Stimulated activated CD4-positive, alpha-beta T cell treated with anti-CD3 and anti-CD28 coated beads, Interleukin-15, amount 100 ng/mL, for 24 hours (primary cell): ENCODE results near the gene KCNB1.

ENCODE experiments used
- DNase-seq: peaks from one replicate; pipeline ENCODE4 v3.0.0-alpha.2; 2020

KCNB1 gene

GRCh38 chr20:49346682-49347081 lies 135.8 kb downstream of the KCNB1 start:
- no peak for DNase-seq

GRCh38 chr20:49345524-49345923 lies 136.9 kb downstream of the KCNB1 start:
- DNase-seq, result no peak

GRCh38 chr20:49344975-49345374 lies 137.5 kb downstream of the KCNB1 start:
- DNase-seq, result no peak

GRCh38 chr20:49344140-49344539 lies 138.3 kb downstream of the KCNB1 start:
- no peak for DNase-seq

- DNase-seq, result no peak
Observed at GRCh38 chr20:49343246-49343645, 139.2 kb downstream of the KCNB1 start.

GRCh38 chr20:49340161-49340966 lies 142.1 kb downstream of the KCNB1 start:
- no peak for DNase-seq

GRCh38 chr20:49339123-49339522 lies 143.3 kb downstream of the KCNB1 start:
- no peak for DNase-seq

- no peak for DNase-seq
Observed at GRCh38 chr20:49338061-49338460, 144.4 kb downstream of the KCNB1 start.

- DNase-seq, result no peak
Observed at GRCh38 chr20:49337357-49337756, 145.1 kb downstream of the KCNB1 start.

GRCh38 chr20:49336786-49337185 lies 145.7 kb downstream of the KCNB1 start:
- no peak for DNase-seq

- no peak for DNase-seq
Observed at GRCh38 chr20:49335476-49335875, 147.0 kb downstream of the KCNB1 start.

GRCh38 chr20:49330701-49331615 lies 151.5 kb downstream of the KCNB1 start:
- no peak for DNase-seq

- DNase-seq, result no peak
Observed at GRCh38 chr20:49328790-49329189, 153.7 kb downstream of the KCNB1 start.

- DNase-seq, result no peak
Observed at GRCh38 chr20:49326026-49326425, 156.4 kb downstream of the KCNB1 start.

- no peak for DNase-seq
Observed at GRCh38 chr20:49324306-49324705, 158.2 kb downstream of the KCNB1 start.

- peak; percentile 30 for DNase-seq
Observed at GRCh38 chr20:49323622-49324238, 158.7 kb downstream of the KCNB1 start.

- DNase-seq, result no peak
Observed at GRCh38 chr20:49320460-49320859, 162.0 kb downstream of the KCNB1 start.

- DNase-seq, result peak; percentile 8
Observed at GRCh38 chr20:49319208-49319809, 163.2 kb downstream of the KCNB1 start.

- peak; percentile 28 for DNase-seq
Observed at GRCh38 chr20:49318430-49319207, 163.8 kb downstream of the KCNB1 start.

GRCh38 chr20:49318091-49318429 lies 164.4 kb downstream of the KCNB1 start:
- no peak for DNase-seq

GRCh38 chr20:49316704-49317103 lies 165.8 kb downstream of the KCNB1 start:
- DNase-seq, result no peak

GRCh38 chr20:49315580-49315979 lies 166.9 kb downstream of the KCNB1 start:
- no peak for DNase-seq
